Cardiac fibroblast (primary cell): Measurements from ENCODE around the gene TCP11L1.
A peak's percentile ranks its signal among the peaks of the same experiment; 100 is the strongest.
"Not testable (repeated sequence)": the region's sequence is repeated elsewhere in the genome, so short reads cannot be mapped to it uniquely, and the experiment has no call there.

Source experiments
- DNase-seq, 2 donors: peaks; one replicate each; pipeline versions ENCODE4 v3.0.0 to v3.0.0-alpha.2; 2010; ENCODE audit warnings: low read depth in 2 of 2
- H3K4me3 ChIP-seq, 2 donors: replicated peaks in 1 of 2; 1 replicate in 1 of 2; 2 replicates in 1 of 2; pipeline ENCODE4 v1.5.1; 2011; ENCODE audit warnings: low read depth in 2 of 2, low read length in 2 of 2, mild to moderate bottlenecking in 2 of 2, moderate library complexity in 1 of 2
- TF ChIP-seq, protein P1 (sequence below): IDR thresholded peaks from one replicate; pipeline ENCODE4 v1.5.1; 2011; ENCODE audit warnings: low read depth, mild to moderate bottlenecking, low read length, inconsistent platforms

TCP11L1 gene

DNA sequence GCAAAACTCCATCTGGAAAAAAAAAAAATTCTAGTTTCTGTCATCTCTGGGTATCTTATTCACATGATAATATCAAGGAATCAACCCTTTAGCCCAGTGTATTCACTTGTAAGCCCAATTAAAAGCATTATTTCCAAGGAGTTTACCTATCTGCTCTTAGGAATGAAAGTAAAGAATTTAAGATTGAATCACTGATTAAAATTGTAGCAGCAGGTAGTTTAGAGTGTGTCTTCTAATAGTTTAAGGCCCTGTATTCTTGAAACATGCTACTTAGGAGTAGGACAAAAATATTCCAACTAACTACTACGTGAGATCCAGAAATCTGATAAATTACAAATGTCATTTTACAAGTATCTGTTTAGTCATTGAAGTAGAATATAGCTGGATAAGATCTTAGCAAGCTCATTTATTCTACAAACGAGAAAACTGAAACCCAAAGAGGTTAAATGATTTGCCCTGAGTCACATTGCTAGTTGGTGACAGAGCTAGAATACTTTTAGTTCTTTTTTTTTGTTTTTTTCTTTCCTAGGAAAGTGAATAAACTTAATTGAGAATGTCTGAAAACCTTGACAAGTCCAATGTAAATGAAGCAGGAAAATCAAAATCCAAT, 4.0 kb downstream of the TCP11L1 start:
- no peak for DNase-seq
- no peak overlapping the region for H3K4me3 ChIP-seq
- TF ChIP-seq, protein P1, sequence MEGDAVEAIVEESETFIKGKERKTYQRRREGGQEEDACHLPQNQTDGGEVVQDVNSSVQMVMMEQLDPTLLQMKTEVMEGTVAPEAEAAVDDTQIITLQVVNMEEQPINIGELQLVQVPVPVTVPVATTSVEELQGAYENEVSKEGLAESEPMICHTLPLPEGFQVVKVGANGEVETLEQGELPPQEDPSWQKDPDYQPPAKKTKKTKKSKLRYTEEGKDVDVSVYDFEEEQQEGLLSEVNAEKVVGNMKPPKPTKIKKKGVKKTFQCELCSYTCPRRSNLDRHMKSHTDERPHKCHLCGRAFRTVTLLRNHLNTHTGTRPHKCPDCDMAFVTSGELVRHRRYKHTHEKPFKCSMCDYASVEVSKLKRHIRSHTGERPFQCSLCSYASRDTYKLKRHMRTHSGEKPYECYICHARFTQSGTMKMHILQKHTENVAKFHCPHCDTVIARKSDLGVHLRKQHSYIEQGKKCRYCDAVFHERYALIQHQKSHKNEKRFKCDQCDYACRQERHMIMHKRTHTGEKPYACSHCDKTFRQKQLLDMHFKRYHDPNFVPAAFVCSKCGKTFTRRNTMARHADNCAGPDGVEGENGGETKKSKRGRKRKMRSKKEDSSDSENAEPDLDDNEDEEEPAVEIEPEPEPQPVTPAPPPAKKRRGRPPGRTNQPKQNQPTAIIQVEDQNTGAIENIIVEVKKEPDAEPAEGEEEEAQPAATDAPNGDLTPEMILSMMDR: no peak

DNA sequence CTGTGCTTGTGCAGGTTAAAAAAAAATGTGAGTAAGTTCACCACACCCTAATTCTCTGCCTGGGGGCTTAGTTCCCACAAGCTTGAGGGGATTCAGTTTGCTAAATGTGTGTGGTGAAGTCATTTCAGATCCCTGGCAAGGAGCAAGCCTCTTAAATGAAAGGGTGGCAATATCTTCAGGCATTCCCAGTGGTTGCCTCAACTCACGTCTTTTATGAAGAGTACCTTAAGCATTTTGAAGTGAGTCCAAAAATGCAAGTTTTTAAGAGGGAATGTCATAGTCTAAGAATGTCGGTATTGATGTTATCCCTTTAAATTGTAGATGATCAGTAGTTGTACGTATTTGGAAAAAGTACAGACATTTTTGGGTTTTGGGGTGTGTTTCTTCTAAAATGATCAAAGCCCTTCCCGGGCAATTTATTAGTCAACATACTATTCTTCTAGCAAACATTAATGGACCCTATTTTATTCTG, 4.9 kb downstream of the TCP11L1 start:
- TF ChIP-seq, protein P1: no peak
- H3K4me3 ChIP-seq: no peak overlapping the region

DNA sequence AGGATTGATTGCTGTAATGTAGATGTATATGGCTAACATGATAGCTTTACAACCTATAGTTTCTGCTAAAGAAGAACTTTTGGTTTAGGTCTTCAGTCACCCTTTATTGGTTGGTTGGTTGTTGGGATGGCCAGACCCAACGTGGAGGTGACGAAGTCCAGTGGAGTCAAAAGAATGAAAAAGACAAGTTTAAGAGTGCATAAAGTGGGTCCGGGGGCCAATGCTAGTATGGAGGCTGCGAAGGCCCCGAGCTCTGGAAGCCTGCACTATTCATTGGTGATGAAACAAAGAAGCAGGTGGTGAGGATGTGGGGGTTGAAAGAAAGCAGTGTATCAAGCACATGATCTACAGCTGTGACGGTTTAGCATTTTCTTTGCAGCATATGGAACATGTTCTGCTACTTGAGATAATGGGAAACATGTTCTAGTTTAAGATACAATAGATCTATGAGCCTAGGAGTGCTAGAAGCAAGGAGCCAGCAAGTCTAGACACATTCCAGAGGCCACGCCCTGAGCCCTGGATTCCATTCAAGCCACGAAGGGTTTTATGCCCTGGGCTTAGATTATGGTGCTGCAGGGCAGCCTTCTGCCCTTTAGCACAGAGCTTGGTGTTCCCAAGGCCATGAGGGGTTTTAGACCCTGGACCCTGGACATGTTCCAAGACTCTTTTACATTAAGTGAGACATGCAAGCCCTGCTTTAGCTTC, 6.3 kb downstream of the TCP11L1 start:
- DNase-seq: peak in 1 of 2 donors; percentile 63
- TF ChIP-seq, protein P1: no peak
- no peak overlapping the region for H3K4me3 ChIP-seq

More for the DNA sequence above, 4.9 kb downstream of the TCP11L1 start:
- DNase-seq: peak in 1 of 2 donors; percentile 68

DNA sequence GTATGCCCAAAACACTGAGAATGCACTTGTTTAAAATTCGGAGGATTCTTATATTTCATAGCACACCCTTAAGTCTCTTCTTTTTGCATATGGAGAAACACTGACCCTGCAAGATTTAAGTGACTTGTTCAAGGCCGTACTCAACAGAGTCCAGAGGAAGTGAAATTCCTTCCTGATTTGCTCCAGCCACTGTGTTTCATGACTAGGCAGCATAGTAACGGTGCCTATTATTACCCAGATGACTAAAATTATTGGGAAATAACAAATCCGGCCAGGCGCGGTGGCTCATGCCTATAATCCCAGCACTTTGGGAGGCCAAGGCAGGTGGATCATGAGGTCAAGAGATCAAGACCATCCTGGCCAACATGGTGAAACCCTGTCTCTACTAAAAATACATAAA, 9.3 kb downstream of the TCP11L1 start:
- not testable (repeated sequence) for DNase-seq, H3K4me3 ChIP-seq

DNA sequence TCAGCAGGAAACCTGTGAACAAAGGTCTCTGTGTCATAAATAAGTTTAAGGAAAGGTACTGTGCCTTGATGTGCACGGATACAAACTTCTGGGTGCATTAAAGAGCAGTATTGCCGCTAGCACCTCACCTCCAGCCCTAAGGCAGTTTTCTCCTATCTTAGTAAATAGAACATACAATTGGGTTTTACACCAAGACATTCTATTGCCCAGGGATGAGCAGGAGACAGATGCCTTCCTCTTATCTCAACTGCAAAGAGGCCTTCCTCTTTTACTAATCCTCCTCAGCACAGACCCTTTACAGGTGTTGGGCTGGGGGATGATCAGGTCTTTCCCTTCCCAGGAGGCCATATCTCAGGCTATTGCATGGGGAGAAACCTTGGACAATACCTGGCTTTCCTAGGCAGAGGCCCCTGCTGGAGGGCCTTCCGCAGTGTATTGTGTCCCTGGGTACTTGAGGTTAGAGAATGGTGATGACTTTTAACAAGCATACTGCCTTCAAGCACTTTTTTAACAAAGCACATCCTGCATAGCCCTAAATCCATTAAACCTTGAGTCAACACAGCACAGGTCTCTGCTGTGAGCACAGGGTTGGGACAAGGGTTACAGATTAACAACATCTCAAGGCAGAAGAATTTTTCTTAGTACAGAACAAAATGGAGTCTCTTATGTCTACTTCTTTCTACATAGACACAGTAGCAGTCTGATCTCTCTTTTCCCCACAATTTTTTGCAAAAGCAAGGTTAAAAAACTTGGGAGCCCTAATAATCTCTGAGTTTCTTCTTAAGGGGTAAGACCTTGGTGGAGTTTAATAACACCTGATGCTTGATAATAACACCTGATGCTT, 10.4 kb downstream of the TCP11L1 start:
- DNase-seq, H3K4me3 ChIP-seq: not testable (repeated sequence)

DNA sequence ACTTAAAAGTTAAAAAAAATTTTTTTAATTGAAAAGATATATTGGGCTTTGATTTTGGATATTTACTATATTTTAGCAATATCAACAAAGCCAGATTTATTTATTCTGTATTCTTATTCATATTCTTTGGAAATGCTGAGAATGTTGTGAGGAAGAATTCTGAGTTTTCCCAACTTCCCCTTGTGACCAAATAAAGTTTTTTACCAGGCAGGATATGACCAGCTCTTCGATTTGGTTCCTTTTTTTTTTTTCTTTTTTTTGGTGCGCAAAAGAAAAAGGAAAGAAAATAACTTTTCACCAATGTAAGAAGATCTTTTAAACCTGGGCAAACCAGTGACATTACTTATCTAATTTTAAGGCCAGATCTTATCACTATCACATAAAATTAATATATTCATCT, 12.9 kb downstream of the TCP11L1 start:
- TF ChIP-seq, protein P1: no peak
- no peak overlapping the region for H3K4me3 ChIP-seq
- no peak for DNase-seq

DNA sequence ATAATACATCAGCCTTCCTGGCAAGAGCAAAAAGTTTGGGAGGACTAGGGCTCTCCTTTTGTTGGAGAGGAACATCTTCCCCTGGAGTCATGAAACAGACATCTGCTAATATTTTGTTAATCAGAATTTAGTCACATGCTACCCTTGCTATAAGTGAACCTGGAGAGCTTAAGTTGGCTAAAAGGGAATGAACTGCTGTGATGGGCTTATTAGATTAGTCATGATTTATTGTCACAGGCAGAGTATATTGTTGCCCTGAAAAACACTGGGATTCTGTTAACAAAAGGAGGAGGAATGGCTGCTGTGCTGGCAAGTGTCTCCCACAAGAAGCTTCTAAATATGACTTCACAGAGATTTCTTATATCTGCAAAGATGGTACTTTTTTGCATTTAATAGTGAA, 16.0 kb downstream of the TCP11L1 start:
- TF ChIP-seq, protein P1: no peak
- DNase-seq: no peak
- H3K4me3 ChIP-seq: no peak overlapping the region
